Endodermal cell (in vitro differentiated cells): ENCODE measurements around the gene PLB1. TPM values are rescaled to one million over a fixed set of nuclear protein-coding genes. Genes with fewer than 3 reads are reported as not detected.
A peak's percentile ranks its signal among the peaks of the same experiment; 100 is the strongest.

ENCODE experiments used
- DNase-seq: peaks from one replicate; pipeline ENCODE4 v3.0.0-alpha.2; 2017
- H3K27ac ChIP-seq: 2 replicates; pipeline ENCODE4 v1.5.1; 2013; ENCODE audit warnings: mild to moderate bottlenecking, low read depth, low read length, moderate library complexity
- H3K27me3 ChIP-seq: 2 replicates; pipeline ENCODE4 v1.6.1; 2013; ENCODE audit warnings: mild to moderate bottlenecking, low read length, moderate library complexity; ENCODE audit not compliant: insufficient read depth, control insufficient read depth, poor library complexity, severe bottlenecking
- H3K36me3 ChIP-seq: 2 replicates; pipeline ENCODE4 v1.7.0; 2013; ENCODE audit warnings: mild to moderate bottlenecking, low read length, moderate library complexity; ENCODE audit not compliant: control insufficient read depth, insufficient read depth
- H3K4me1 ChIP-seq: one replicate; pipeline ENCODE4 v1.7.0; 2013; ENCODE audit warnings: low read length; ENCODE audit not compliant: control insufficient read depth, insufficient read depth
- H3K4me3 ChIP-seq: 2 replicates; pipeline ENCODE4 v1.5.1; 2013; ENCODE audit warnings: mild to moderate bottlenecking, low read length, moderate library complexity
- H3K9ac ChIP-seq: 2 replicates; pipeline ENCODE4 v1.6.1; 2013; ENCODE audit warnings: mild to moderate bottlenecking, low read length, moderate library complexity; ENCODE audit not compliant: poor library complexity, severe bottlenecking; ENCODE audit errors: extremely low read depth
- H3K9me3 ChIP-seq: 2 replicates; pipeline ENCODE4 v1.6.1; 2013; ENCODE audit warnings: mild to moderate bottlenecking, low read length, moderate library complexity; ENCODE audit not compliant: control insufficient read depth
- H3K27ac Mint-ChIP-seq: 2 replicates; pipeline ENCODE4 v1.8.0; 2020; ENCODE audit warnings: mixed read lengths
- H3K27me3 Mint-ChIP-seq: 2 replicates; pipeline ENCODE4 v1.8.0; 2021; ENCODE audit warnings: mild to moderate bottlenecking, mixed read lengths; ENCODE audit not compliant: insufficient read depth
- H3K36me3 Mint-ChIP-seq: 2 replicates; pipeline ENCODE4 v1.8.0; 2020; ENCODE audit warnings: low read depth, mixed read lengths
- H3K4me1 Mint-ChIP-seq: 2 replicates; pipeline ENCODE4 v1.8.0; 2020; ENCODE audit warnings: mixed read lengths
- H3K4me3 Mint-ChIP-seq: 2 replicates; pipeline ENCODE4 v1.8.0; 2020; ENCODE audit warnings: mild to moderate bottlenecking, moderate library complexity, mixed read lengths
- H3K9me3 Mint-ChIP-seq: 2 replicates; pipeline ENCODE4 v1.8.0; 2020; ENCODE audit warnings: mild to moderate bottlenecking, mixed read lengths
- CTCF ChIP-seq: fragments of 200-600 bp; sonication (generic); conservative IDR thresholded peaks from 2 replicates; pipeline ENCODE4 v1.5.0; 2021; ENCODE audit warnings: antibody characterized with exemption, mild to moderate bottlenecking
- WGBS, 2 experiments: methylation state at CpG; one replicate each; pipeline versions ENCODE4 v1.1.5 to v1.1.7; 2013; ENCODE audit warnings: missing lambda C conversion rate in 2 of 2, mixed read lengths in 1 of 2; ENCODE audit not compliant: insufficient coverage in 1 of 2, insufficient read length in 1 of 2; 5-methylcytosine and 5-hydroxymethylcytosine counted together
- total RNA-seq, 2 donors: library from RNA; stranded (reverse); fragmentation: NEBNext Ultra II Directional in 1 of 2; extraction: Animal tissue kit (Norgen Biotek cat#: 25700) in 1 of 2; gene quantifications; 2 replicates in 1 of 2; 3 replicates in 1 of 2; pipeline ENCODE4 v1.2.1, GENCODE V29; 2021

PLB1 gene
- total RNA-seq, 2 donors from 2014 or later: 0.35 to 0.38 TPM

- Histone ChIP-seq H3K27me3 (peaks cover 11% of the 10 kb centered on the region), H3K36me3 (no peaks in the 10 kb centered on the region), H3K27ac (no peak overlapping the region), H3K4me3 (no peak overlapping the region), H3K9ac (no peak overlapping the region), H3K4me1 (no peaks in the 10 kb centered on the region), H3K9me3 (no peaks in the 10 kb centered on the region)
- Mint-ChIP-seq H3K27me3 (peaks cover 33% of the 10 kb centered on the region), H3K4me3 (no peak overlapping the region), H3K36me3 (no peaks in the 10 kb centered on the region), H3K27ac (no peak overlapping the region), H3K9me3 (no peaks in the 10 kb centered on the region), H3K4me1 (no peaks in the 10 kb centered on the region)
- 92 to 95% methylated on average over 3 to 4 of the region's 4 CpGs for WGBS, 2 experiments
- no peak for TF ChIP-seq CTCF
- no peak for DNase-seq
Measured at GRCh38 chr2:28564346-28564745, 68.5 kb downstream of the PLB1 start.

- peaks cover 33% of the 10 kb centered on the region for H3K27me3 Mint-ChIP-seq
- no peak overlapping the region for H3K27ac Mint-ChIP-seq
- H3K36me3 Mint-ChIP-seq: no peaks in the 10 kb centered on the region
- no peaks in the 10 kb centered on the region for H3K4me1 ChIP-seq
- no peak overlapping the region for H3K9ac ChIP-seq
- no peaks in the 10 kb centered on the region for H3K9me3 ChIP-seq
- no peak overlapping the region for H3K4me3 Mint-ChIP-seq
- no peaks in the 10 kb centered on the region for H3K4me1 Mint-ChIP-seq
- DNase-seq: no peak
- H3K27ac ChIP-seq: no peak overlapping the region
- H3K27me3 ChIP-seq: peaks cover 11% of the 10 kb centered on the region
- WGBS, 2 experiments: 84 to 97% methylated on average over 4 of the region's 4 CpGs
- no peak for TF ChIP-seq CTCF
- H3K9me3 Mint-ChIP-seq: no peaks in the 10 kb centered on the region
- no peaks in the 10 kb centered on the region for H3K36me3 ChIP-seq
- no peak overlapping the region for H3K4me3 ChIP-seq
Measured at GRCh38 chr2:28565033-28565432, 69.2 kb downstream of the PLB1 start.

- Mint-ChIP-seq H3K9me3 (no peaks in the 10 kb centered on the region), H3K36me3 (no peaks in the 10 kb centered on the region), H3K27me3 (peaks cover 33% of the 10 kb centered on the region), H3K4me1 (no peaks in the 10 kb centered on the region), H3K27ac (no peak overlapping the region), H3K4me3 (peak overlapping the region; percentile 72)
- H3K36me3 ChIP-seq: no peaks in the 10 kb centered on the region
- H3K4me1 ChIP-seq: no peaks in the 10 kb centered on the region
- no peak for DNase-seq
- no peak overlapping the region for H3K27ac ChIP-seq
- no peak overlapping the region for H3K4me3 ChIP-seq
- 80 to 81% methylated on average over 2 to 3 of the region's 3 CpGs for WGBS, 2 experiments
- TF ChIP-seq CTCF: no peak
- peaks cover 11% of the 10 kb centered on the region for H3K27me3 ChIP-seq
- no peak overlapping the region for H3K9ac ChIP-seq
- H3K9me3 ChIP-seq: no peaks in the 10 kb centered on the region
Measured at GRCh38 chr2:28565720-28566295, 69.9 kb downstream of the PLB1 start.
